ENCODE data around the gene KYNU. TPM values are rescaled to one million over a fixed set of nuclear protein-coding genes. Genes with fewer than 3 reads are reported as not detected.
A peak's percentile ranks its signal among the peaks of the same experiment; 100 is the strongest.

The KYNU gene
- total and polyA plus RNA-seq, 2 of the 13 experiments (the other 11 are each of a cell fraction or from before 2014, with no cell fraction given), result 21.9 to 68.6 TPM

DNA sequence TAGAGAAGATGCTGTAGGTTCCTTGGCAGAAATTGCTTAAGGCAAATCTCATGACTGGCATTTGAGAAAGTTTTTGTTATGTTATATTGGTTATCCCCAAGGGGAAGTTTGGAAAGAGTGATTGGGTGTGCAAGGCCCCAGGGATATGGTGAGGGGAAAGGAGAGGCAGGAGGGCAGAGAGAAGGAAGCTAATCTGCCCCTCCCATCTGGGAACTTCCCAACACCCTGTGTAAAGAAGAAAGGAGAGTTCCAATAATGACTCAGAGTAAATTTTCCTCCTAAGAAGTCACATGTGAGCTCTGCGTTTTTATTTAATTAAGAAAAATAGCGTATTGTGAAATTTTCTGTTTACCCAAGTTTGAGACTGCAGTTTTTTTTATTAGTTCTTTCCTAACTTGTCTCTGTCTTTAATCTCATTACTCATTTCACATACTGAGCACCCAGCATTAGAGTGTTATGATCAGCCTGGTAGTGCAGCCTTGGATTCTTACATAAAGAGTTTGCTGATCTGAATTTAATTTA, 3.1 kb upstream of the KYNU start:
- Histone ChIP-seq H3K36me3 (replicated peaks in 1 of 2; ENCODE audit: control insufficient read depth in 1 of 2, insufficient read depth in 2 of 2, low read length in 2 of 2) (no peaks in the 10 kb centered on the region; a peak in 1 of 5 replicates), H2AFZ (ENCODE audit: low read length) (no peak overlapping the region), H3K4me3 (replicated peaks in 1 of 3; ENCODE audit: insufficient read depth in 1 of 3, low read depth in 2 of 3, low read length in 3 of 3) (no peak overlapping the region), H3K4me1 (ENCODE audit: insufficient read depth, low read length) (peaks cover 71% of the 10 kb centered on the region), H3K9ac (ENCODE audit: insufficient read depth, low read depth, low read length) (peak overlapping the region; percentile 30), H3K4me2 (ENCODE audit: low read depth, low read length) (peak overlapping the region; percentile 10), H3K27ac (ENCODE audit: extremely low read length, insufficient read depth, low read length) (peak overlapping the region; percentile 57), H3K79me2 (ENCODE audit: insufficient read depth, low read length) (peaks cover 12% of the 10 kb centered on the region), H3K9me3 (ENCODE audit: low read length) (no peaks in the 10 kb centered on the region), H3K27me3 (ENCODE audit: control insufficient read depth in 1 of 2, insufficient read depth in 2 of 2, low read length in 2 of 2) (no peaks in the 10 kb centered on the region), H4K20me1 (ENCODE audit: insufficient read depth, low read length) (no peaks in the 10 kb centered on the region)
- no TSS peak for BruUV-seq (replicated peaks)
- intact Hi-C loops (cut with micrococcal nuclease; ENCODE audit: unreplicated experiment) (loop anchor here (1.0 to 2.0 kb wide), 2 partner anchors 11 to 60 kb away; no protein-coding TSS in a partner anchor), in situ Hi-C loops (cut with HindIII; ENCODE audit: extremely low pct_ligation_motif_present, low pct_unique_long_range_greater_than_20kb) (no loop called here)
- DNase-seq (ENCODE audit: low spot score) (peak; percentile 88), ATAC-seq (peak; percentile 53), FAIRE-seq (peak; percentile 61)
- CTCF ChIA-PET (ENCODE audit: low intra/inter-chr PET ratio, low total read pairs), result no interaction called here
- WGBS (ENCODE audit: low lambda C conversion rate), result 4% methylated on average over 2 of the region's 2 CpGs
- POLR2A ChIA-PET, result interaction anchor here (0.9 to 2.1 kb wide), 6 partner anchors 11 to 105 kb away, joined by 3 to 21 read pairs (median 7); no protein-coding TSS in a partner anchor
- peak; percentile 29; the same call in 1 of the 2 replicates for TF ChIP-seq SIX4 (CRISPR knock-in tag; IDR thresholded peaks at IDR 0.05)
- TF ChIP-seq HNRNPH1 (optimal IDR thresholded peaks at IDR 0.05; ENCODE audit: low read depth, low read length), result no peak
- TF ChIP-seq TCF7 (IDR thresholded peaks at IDR 0.05; ENCODE audit: low read depth), result peak; percentile 65
- TF ChIP-seq, protein P1, sequence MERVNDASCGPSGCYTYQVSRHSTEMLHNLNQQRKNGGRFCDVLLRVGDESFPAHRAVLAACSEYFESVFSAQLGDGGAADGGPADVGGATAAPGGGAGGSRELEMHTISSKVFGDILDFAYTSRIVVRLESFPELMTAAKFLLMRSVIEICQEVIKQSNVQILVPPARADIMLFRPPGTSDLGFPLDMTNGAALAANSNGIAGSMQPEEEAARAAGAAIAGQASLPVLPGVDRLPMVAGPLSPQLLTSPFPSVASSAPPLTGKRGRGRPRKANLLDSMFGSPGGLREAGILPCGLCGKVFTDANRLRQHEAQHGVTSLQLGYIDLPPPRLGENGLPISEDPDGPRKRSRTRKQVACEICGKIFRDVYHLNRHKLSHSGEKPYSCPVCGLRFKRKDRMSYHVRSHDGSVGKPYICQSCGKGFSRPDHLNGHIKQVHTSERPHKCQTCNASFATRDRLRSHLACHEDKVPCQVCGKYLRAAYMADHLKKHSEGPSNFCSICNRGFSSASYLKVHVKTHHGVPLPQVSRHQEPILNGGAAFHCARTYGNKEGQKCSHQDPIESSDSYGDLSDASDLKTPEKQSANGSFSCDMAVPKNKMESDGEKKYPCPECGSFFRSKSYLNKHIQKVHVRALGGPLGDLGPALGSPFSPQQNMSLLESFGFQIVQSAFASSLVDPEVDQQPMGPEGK (CRISPR knock-in tag; IDR thresholded peaks at IDR 0.05), result peak; percentile 77; the same call in 1 of the 2 replicates
- no peak for TF ChIP-seq ZFP36 (IDR thresholded peaks at IDR 0.05; ENCODE audit: borderline replicate concordance, low read depth, low read length, partially characterized antibody)
- TF ChIP-seq HDAC2 (CRISPR knock-in tag; IDR thresholded peaks at IDR 0.05), result peak; percentile 59; the same call in 1 of the 2 replicates
- TF ChIP-seq, protein P2, sequence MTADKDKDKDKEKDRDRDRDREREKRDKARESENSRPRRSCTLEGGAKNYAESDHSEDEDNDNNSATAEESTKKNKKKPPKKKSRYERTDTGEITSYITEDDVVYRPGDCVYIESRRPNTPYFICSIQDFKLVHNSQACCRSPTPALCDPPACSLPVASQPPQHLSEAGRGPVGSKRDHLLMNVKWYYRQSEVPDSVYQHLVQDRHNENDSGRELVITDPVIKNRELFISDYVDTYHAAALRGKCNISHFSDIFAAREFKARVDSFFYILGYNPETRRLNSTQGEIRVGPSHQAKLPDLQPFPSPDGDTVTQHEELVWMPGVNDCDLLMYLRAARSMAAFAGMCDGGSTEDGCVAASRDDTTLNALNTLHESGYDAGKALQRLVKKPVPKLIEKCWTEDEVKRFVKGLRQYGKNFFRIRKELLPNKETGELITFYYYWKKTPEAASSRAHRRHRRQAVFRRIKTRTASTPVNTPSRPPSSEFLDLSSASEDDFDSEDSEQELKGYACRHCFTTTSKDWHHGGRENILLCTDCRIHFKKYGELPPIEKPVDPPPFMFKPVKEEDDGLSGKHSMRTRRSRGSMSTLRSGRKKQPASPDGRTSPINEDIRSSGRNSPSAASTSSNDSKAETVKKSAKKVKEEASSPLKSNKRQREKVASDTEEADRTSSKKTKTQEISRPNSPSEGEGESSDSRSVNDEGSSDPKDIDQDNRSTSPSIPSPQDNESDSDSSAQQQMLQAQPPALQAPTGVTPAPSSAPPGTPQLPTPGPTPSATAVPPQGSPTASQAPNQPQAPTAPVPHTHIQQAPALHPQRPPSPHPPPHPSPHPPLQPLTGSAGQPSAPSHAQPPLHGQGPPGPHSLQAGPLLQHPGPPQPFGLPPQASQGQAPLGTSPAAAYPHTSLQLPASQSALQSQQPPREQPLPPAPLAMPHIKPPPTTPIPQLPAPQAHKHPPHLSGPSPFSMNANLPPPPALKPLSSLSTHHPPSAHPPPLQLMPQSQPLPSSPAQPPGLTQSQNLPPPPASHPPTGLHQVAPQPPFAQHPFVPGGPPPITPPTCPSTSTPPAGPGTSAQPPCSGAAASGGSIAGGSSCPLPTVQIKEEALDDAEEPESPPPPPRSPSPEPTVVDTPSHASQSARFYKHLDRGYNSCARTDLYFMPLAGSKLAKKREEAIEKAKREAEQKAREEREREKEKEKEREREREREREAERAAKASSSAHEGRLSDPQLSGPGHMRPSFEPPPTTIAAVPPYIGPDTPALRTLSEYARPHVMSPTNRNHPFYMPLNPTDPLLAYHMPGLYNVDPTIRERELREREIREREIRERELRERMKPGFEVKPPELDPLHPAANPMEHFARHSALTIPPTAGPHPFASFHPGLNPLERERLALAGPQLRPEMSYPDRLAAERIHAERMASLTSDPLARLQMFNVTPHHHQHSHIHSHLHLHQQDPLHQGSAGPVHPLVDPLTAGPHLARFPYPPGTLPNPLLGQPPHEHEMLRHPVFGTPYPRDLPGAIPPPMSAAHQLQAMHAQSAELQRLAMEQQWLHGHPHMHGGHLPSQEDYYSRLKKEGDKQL (CRISPR knock-in tag; IDR thresholded peaks at IDR 0.05; ENCODE audit: low read depth), result no peak
- TF ChIP-seq, protein P3, sequence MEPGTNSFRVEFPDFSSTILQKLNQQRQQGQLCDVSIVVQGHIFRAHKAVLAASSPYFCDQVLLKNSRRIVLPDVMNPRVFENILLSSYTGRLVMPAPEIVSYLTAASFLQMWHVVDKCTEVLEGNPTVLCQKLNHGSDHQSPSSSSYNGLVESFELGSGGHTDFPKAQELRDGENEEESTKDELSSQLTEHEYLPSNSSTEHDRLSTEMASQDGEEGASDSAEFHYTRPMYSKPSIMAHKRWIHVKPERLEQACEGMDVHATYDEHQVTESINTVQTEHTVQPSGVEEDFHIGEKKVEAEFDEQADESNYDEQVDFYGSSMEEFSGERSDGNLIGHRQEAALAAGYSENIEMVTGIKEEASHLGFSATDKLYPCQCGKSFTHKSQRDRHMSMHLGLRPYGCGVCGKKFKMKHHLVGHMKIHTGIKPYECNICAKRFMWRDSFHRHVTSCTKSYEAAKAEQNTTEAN (CRISPR knock-in tag; conservative IDR thresholded peaks at IDR 0.05), result peak; percentile 59; the same call in 1 of the 2 replicates
- no peak for TF ChIP-seq KLF15 (CRISPR knock-in tag; IDR thresholded peaks at IDR 0.05; ENCODE audit: borderline replicate concordance)
- 0 out of 2 replicates have a peak, but pooled peaks have one; percentile 46 for TF ChIP-seq ZNF331 (CRISPR knock-in tag; IDR thresholded peaks at IDR 0.05)
- peak; percentile 49; the same call in 1 of the 2 replicates for TF ChIP-seq KAT8 (CRISPR knock-in tag; IDR thresholded peaks at IDR 0.05)
- no peak for TF ChIP-seq IKZF1 (IDR thresholded peaks at IDR 0.05)
- TF ChIP-seq ZNF652 (CRISPR knock-in tag; IDR thresholded peaks at IDR 0.05; ENCODE audit: borderline replicate concordance, low read depth), result peak; percentile 23; the same call in 1 of the 2 replicates
- TF ChIP-seq TSC22D2 (CRISPR knock-in tag; IDR thresholded peaks at IDR 0.05; ENCODE audit: borderline replicate concordance), result no peak

All from HepG2 (cell line).